Mesenteric fat pad (tissue), 1 donor: Measurements from ENCODE around the gene PELI1. TPM values are rescaled to one million over a fixed set of nuclear protein-coding genes. Genes with fewer than 3 reads are reported as not detected.
"Not testable (repeated sequence)": the region's sequence is repeated elsewhere in the genome, so short reads cannot be mapped to it uniquely, and the experiment has no call there.

ENCODE experiments used
- DNase-seq: peaks from one replicate; pipeline ENCODE4 v3.0.0-alpha.2; 2020; ENCODE audit warnings: low spot score
- total RNA-seq: library from RNA; stranded (reverse); fragmentation: NEBNext Ultra II Directional; extraction: Animal tissue kit (Norgen Biotek cat#: 25700); gene quantifications from one replicate; pipeline ENCODE4 v1.2.1, GENCODE V29; 2021
- donor health status: DM: yes; HTN: yes; CAD: no.

The PELI1 gene
- total RNA-seq, 1 donor from 2014 or later, result 47.4 TPM

GRCh38 chr2:64090264-64090663 is 54.0 kb downstream of the PELI1 start:
- DNase-seq, result no peak

GRCh38 chr2:64086347-64087082 is 57.7 kb downstream of the PELI1 start:
- no peak for DNase-seq

- DNase-seq, result no peak
Measured at GRCh38 chr2:64085936-64086335, 58.3 kb downstream of the PELI1 start.

GRCh38 chr2:64081046-64081445 is 63.2 kb downstream of the PELI1 start:
- no peak for DNase-seq

- no peak for DNase-seq
Measured at GRCh38 chr2:64080179-64080578, 64.0 kb downstream of the PELI1 start.

GRCh38 chr2:64079688-64080087 is 64.5 kb downstream of the PELI1 start:
- DNase-seq, result not testable (repeated sequence)

- not testable (repeated sequence) for DNase-seq
Measured at GRCh38 chr2:64076828-64077227, 67.4 kb downstream of the PELI1 start.

- DNase-seq, result not testable (repeated sequence)
Measured at GRCh38 chr2:64074616-64075015, 69.6 kb downstream of the PELI1 start.

- no peak for DNase-seq
Measured at GRCh38 chr2:64067326-64067725, 76.9 kb downstream of the PELI1 start.

- DNase-seq, result no peak
Measured at GRCh38 chr2:64065516-64065915, 78.7 kb downstream of the PELI1 start.

GRCh38 chr2:64063924-64064331 is 80.3 kb downstream of the PELI1 start:
- DNase-seq, result no peak

GRCh38 chr2:64063454-64063853 is 80.8 kb downstream of the PELI1 start:
- DNase-seq, result no peak

- no peak for DNase-seq
Measured at GRCh38 chr2:64062840-64063239, 81.4 kb downstream of the PELI1 start.

- no peak for DNase-seq
Measured at GRCh38 chr2:64059270-64059669, 85.0 kb downstream of the PELI1 start.

GRCh38 chr2:64056021-64056420 is 88.2 kb downstream of the PELI1 start:
- DNase-seq, result no peak

GRCh38 chr2:64054161-64054915 is 89.9 kb downstream of the PELI1 start:
- DNase-seq, result no peak

- DNase-seq, result no peak
Measured at GRCh38 chr2:64052463-64053241, 91.6 kb downstream of the PELI1 start.

GRCh38 chr2:64049633-64050220 is 94.5 kb downstream of the PELI1 start:
- no peak for DNase-seq

GRCh38 chr2:64045938-64046337 is 98.3 kb downstream of the PELI1 start:
- DNase-seq, result no peak
